H54 (cell line): ENCODE data around the gene PRKCE.

Experiments
- DNase-seq: peaks from one replicate; pipeline ENCODE4 v3.0.0; 2011; ENCODE audit warnings: low spot score, mixed read lengths; ENCODE audit not compliant: insufficient read length
- FAIRE-seq: peaks from 3 replicates; lab custom pipeline; 2011; peaks lifted over from hg19 to GRCh38; lab: Jason Lieb, UNC
- POLR2A ChIP-seq: IDR thresholded peaks from 2 replicates; pipeline ENCODE4 v1.6.1; 2011; ENCODE audit warnings: low read depth, mild to moderate bottlenecking, low read length

The PRKCE gene

GRCh38 chr2:46014911-46015654 lies 363.6 kb downstream of the PRKCE start:
- FAIRE-seq (no peak), DNase-seq (no peak)
- no peak for TF ChIP-seq POLR2A

GRCh38 chr2:46015671-46016070 lies 364.2 kb downstream of the PRKCE start:
- TF ChIP-seq POLR2A: no peak
- no peak for DNase-seq
- no peak for FAIRE-seq

GRCh38 chr2:46016091-46016490 lies 364.6 kb downstream of the PRKCE start:
- no peak for FAIRE-seq
- no peak for TF ChIP-seq POLR2A
- DNase-seq: no peak

- no peak for DNase-seq
- no peak for FAIRE-seq
- TF ChIP-seq POLR2A: no peak
Observed at GRCh38 chr2:46018773-46019591, 367.5 kb downstream of the PRKCE start.

GRCh38 chr2:46020416-46020815 lies 368.9 kb downstream of the PRKCE start:
- no peak for TF ChIP-seq POLR2A
- FAIRE-seq (no peak), DNase-seq (no peak)

- DNase-seq (no peak), FAIRE-seq (no peak)
- TF ChIP-seq POLR2A: no peak
Observed at GRCh38 chr2:46023165-46023854, 371.8 kb downstream of the PRKCE start.

GRCh38 chr2:46024146-46024779 lies 372.8 kb downstream of the PRKCE start:
- FAIRE-seq: no peak
- DNase-seq: no peak
- TF ChIP-seq POLR2A: no peak

- DNase-seq (no peak), FAIRE-seq (no peak)
- TF ChIP-seq POLR2A: no peak
Observed at GRCh38 chr2:46025081-46025480, 373.6 kb downstream of the PRKCE start.

- DNase-seq: no peak
- FAIRE-seq: no peak
- no peak for TF ChIP-seq POLR2A
Observed at GRCh38 chr2:46025676-46026075, 374.2 kb downstream of the PRKCE start.

- FAIRE-seq: no peak
- no peak for TF ChIP-seq POLR2A
- no peak for DNase-seq
Observed at GRCh38 chr2:46026431-46026830, 375.0 kb downstream of the PRKCE start.

- FAIRE-seq (no peak), DNase-seq (no peak)
Observed at GRCh38 chr2:46029332-46029811, 377.9 kb downstream of the PRKCE start.

GRCh38 chr2:46030330-46030729 lies 378.9 kb downstream of the PRKCE start:
- DNase-seq (no peak), FAIRE-seq (no peak)
- no peak for TF ChIP-seq POLR2A

More at GRCh38 chr2:46029332-46029811, 377.9 kb downstream of the PRKCE start:
- no peak for TF ChIP-seq POLR2A

- no peak for TF ChIP-seq POLR2A
- FAIRE-seq: no peak
- DNase-seq: no peak
Observed at GRCh38 chr2:46032161-46032813, 380.8 kb downstream of the PRKCE start.
